HG03432 (cell line): ENCODE results near the gene FCMR.
"Not testable (repeated sequence)": the region's sequence is repeated elsewhere in the genome, so short reads cannot be mapped to it uniquely, and the experiment has no call there.

Experiments used
- ATAC-seq: cut with Tn5 transposase; IDR thresholded peaks from one replicate; pipeline ENCODE4 v1.9.1; 2021; ENCODE audit warnings: mild to moderate bottlenecking, moderate library complexity; ENCODE audit not compliant: unreplicated experiment

Gene FCMR

DNA sequence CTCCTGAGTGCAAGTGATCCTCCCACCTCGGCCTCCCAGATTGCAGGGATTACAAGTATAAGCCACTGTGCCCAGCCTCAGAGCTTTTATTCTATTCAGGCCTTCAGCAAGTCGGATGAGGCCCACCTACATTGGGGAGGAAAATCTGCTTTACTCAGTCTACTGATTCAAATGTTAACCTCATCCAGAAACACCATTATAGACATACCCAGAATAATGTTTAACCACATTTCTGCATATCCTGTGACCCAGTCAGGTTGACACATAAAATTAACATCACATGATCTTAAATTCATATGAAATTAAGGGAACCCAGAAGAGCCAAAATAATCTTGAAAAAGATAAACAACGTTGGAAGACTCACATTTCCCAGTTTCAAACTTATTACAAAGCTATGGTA is 41.4 kb downstream of the FCMR start:
- no peak for ATAC-seq

DNA sequence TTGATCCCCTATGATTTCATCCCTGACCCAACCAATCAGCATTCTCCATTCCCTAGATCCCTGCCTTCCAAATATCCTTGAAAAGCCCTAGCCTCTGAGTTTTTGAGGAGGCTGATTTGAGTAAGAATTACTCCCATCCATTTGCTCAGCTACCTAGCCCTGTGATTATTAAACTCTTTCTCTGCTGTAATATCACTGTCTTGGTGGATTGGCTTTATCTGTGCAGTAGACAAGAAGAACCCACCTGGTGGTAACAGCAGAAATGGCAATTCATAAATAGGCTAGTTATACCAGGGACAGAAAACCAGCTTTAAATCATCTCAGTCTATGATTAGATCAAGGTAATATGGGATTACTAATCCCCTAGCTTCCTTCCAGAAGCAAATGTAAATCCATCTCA is 43.3 kb downstream of the FCMR start:
- ATAC-seq: no peak

DNA sequence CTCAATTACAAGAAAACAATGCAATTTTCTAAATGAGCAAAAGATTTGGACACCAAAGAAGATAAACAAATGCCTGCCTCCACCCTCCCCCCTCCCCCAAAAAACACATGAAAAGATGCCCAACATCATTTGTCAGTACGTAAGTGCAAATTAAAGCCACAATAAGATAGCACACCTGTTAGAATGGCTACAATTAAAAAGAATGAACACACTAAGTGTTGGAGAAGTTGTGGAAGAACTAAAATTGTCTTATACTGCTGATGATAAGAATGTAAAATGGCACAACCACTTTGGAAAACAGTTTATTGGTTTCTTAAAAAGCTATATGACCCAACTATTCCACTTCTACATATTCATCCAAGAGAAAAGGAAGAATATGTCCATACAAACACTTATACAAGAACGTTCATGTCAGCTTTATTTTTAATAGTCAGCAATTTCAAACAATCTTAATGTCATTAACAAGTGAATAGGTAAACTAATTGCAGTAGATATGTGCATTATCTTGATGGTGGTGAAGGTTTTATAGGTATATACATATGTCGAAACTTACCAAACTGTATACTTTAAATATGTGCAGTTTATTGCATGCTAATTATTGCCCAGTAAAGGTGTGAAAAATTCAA is 45.9 kb downstream of the FCMR start:
- no peak for ATAC-seq

DNA sequence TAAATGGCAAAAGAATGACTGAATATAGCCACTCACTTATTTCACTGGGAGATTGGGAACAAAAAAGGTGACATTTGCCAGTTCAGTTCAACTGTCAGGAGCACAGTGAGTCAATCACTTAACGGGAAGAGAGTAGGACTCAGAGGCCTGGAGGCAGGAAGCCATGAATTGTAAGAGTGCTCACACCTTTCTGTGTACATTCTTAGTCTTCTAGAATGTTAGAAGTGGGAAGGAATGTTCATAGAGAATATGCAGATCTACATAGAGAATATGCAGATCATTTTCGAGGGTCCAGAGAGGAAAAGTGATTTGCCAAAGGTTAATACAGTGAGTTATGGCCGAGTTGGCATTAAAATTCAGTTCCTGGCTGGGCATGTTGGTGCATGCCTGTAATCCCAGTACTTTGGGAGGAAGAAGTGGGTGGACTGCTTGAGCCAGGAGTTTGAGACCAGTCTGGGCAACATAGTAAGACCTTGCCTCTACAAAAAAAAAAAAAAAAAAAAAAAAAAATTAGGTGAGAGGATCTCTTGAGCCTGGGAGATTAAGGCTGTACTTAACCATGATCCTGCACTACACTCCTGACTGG is 48.0 kb downstream of the FCMR start:
- no peak for ATAC-seq

DNA sequence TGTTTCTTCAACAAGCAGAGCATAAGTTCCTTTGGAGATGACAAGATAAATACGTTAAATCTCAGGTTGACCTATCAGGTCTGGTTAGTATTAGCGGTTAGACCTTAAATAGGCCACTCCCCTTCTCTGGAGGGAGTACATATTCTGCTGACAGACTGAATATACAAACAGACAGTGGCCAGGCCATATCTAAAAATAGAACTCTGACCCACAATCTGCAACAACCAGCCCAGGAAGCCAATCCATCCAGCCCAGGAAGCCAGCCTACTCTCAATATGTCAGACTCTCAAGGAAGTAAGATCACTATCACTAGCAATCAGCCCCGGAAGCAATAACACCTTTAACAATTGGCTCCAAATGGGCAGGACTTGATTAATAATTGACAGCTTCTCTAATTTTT is 49.6 kb downstream of the FCMR start:
- ATAC-seq: no peak

DNA sequence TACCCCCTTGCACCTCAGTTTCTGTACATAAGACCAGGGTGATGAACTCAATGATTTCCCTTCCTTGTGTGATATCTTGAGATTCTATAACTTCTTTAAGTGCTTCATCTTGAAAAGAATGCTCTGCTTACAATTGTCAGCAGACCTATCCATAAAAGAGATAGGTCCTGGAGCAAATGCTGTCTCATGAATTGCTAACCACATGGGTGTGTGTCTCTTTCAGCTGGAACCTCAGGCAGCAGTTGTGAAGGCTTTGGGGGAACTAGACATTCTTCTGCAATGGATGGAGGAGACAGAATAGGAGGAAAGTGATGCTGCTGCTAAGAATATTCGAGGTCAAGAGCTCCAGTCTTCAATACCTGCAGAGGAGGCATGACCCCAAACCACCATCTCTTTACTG is 53.5 kb downstream of the FCMR start:
- ATAC-seq: no peak

DNA sequence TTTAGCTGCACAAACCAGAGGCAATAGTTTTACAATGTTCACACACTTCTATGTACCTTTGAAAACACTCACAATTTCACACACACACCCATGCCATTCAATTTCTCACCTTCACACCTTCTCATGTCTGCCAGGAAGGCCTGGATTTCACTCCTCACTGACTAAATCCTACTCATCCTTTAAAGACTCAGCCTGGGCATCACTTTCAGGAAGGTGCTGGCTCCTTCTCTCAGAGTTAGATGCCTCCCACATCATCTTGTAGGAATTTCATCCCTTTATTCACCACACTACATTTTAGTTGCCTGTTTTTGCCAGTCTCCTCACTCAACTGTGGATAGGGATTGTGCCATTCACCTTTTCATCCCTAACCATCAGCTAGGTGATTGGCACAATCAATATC is 54.0 kb downstream of the FCMR start:
- no peak for ATAC-seq

DNA sequence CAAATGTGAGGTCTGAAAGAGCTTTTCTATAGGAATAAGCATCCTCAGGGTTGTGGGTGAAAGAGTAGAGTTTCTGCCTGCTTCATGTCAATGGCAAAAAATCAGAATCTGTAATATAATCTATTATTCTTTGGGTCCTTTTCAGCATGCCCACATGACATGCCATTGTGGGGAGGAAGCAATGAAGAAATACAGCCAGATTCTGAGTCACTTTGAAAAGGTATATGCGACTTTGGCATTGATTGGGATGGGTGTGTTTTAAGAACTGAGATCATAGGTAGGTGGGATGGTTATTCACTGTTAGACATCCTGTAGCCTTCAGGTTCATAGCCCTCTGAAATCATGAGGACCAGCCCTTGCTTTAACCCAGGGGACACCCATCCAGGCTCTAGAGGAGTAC is 54.5 kb downstream of the FCMR start:
- no peak for ATAC-seq

DNA sequence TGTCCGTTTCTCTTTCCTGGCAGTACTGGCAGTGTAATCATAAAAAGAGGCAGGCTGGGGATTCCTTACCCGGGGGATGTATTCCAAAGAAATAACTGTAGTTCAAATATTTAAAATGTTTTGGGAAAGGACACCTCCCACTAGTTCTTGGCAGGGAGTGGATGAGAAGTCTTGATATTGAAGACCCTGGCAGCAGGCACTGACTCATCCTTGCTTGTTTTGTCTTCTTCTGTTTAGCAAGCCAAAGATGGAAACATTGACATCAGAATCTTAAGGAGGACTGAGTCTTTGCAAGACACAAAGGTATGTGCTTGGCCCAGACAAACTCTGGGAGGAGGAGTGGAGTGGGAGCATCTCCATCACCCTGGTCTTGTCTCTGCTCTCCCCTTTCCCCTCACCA is 55.7 kb downstream of the FCMR start:
- no peak for ATAC-seq

DNA sequence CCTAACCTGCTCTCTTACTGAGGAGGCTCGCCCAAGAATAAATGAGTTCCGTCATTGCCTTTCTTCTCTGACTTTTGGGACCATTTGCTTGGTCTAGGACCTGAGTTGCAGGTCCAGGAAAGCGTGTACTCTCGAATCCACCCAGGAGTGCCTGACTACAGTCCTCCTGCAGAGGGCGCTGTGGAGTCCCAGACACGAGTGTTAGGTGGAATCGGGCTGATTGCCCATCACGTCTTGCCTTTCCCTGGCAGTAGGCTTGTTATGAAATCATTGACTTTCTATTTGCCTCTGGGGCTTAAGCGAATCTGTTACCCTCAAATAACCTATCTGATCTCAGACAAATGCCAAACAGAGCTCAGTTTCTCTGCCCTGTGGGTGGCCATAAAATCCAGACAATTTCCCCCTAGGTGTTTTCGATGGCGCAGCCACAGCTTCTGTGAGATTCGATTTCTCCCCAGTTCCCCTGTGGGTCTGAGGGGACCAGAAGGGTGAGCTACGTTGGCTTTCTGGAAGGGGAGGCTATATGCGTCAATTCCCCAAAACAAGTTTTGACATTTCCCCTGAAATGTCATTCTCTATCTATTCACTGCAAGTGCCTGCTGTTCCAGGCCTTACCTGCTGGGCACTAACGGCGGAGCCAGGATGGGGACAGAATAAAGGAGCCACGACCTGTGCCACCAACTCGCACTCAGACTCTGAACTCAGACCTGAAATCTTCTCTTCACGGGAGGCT is 56.6 kb downstream of the FCMR start, which contains the start of gene IL20:
Gene IL20, plus strand, starts transcription at position 685 of the 733 bp plus-strand sequence. CDS start 230 bp downstream, outside the sequence.
- no peak for ATAC-seq

DNA sequence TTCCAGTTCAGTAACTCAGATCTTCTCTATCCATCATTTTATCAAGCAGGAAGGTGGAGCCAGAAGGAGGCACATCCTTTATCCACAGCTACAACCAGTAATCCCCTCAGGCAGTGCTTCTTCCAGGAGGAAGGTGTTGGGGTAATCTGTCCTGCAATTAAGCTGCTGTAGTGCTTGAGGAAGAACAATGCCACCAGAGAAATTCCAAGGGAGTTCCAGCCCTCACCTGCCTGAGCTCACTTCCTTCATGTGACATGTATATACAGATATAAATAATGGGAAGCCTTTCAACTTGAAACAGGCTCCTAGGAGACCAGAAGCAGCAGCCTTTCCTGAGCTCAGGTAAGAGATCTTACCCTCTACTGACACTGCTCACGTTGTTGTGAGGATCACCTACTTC is 58.5 kb downstream of the FCMR start:
- ATAC-seq: no peak

DNA sequence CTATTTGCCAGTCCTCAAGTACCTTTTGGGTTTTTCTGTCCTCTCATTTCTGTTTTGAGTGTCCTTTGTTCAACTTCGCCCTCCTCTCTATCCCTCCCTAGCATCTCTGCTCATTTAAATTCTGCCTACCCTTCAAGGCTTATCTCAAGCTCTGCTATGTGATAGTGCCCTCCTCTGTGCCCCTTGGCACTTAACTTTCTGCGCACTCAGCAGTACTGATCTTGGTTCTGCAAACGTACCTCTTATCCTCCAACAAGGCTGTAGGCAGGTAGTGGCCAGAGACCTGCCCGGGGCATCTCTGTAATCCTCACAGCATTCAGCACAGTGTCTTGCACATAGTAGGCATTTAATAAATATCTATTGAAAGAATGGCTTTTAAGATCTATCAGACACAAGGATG is 61.6 kb downstream of the FCMR start:
- no peak for ATAC-seq

DNA sequence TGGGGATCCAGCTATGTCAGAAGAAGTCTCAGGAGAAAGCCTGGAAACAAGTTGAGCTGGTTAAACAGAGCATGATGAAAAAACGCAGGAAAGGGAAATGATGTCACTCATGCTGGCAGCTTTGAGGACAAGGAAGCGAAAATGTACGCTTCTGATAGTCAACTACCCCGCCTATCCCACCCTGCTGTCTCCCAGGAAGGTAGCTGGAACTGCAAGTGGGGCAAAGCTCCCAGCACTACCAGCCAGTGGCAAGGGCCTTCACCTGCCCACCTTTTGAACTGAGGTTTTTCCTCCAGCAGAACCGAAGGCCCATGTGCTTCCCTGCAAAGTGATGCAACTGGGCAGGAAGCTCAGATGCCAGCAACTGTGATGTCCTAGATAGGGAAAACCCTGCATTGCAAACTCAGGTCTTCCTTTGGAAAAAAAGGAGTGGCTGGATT is 62.6 kb downstream of the FCMR start:
- ATAC-seq: no peak

DNA sequence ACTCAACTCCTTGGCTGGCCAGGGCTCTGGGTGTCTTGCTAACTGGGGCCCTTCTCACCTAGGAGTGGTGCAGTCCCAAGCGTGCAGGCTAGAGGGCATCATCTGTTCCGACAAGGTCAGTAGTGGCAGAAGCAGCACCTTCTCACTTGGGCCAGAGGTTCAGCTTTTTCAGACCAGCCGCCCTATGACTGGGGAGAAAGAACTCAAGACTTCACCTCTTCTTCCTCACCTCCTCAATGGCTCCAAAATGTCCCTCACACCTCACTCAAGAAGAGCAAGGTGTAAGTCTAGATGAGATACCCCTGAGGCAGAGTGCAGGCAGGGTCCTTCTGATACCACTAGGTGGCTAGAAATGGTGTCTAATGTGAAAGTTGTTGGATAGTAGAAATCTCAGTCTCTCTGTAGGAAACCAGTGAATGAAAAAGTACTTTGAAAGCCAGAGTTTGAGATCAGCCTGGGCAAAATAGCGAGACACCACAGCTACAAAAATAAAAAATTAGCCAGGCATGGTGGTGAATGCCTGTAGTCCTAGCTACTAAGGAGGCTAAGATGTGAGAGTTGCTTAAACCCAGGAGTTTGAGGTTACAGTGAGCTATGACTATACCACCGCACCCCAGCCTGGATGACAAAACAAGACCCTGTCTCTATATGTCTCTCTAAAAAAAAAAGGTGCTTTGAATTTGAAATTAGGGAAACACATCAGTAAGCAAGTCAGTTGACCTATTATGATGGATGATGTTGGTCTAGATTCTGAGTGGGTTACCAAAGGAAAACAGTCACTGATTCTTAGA is 64.9 kb downstream of the FCMR start:
- ATAC-seq: no peak

DNA sequence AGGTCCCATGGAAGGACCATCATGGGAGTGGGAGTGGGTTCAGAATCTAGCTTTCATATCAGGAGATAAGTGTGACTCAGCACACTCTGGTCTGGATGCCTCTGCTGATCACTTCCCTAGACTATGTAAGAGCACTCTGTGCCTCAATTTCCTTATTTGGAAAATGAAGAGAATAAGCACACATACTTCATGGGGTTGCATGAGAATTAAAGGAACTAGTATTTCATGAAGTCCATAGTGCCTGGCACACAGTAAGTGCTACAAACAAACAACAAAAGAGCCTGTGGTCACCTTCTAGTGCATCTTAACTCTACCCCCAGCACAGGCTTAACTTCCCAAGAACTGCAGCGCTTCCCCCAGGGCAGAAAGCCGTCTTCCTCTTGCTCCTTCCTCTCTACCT is 65.9 kb downstream of the FCMR start:
- no peak for ATAC-seq

DNA sequence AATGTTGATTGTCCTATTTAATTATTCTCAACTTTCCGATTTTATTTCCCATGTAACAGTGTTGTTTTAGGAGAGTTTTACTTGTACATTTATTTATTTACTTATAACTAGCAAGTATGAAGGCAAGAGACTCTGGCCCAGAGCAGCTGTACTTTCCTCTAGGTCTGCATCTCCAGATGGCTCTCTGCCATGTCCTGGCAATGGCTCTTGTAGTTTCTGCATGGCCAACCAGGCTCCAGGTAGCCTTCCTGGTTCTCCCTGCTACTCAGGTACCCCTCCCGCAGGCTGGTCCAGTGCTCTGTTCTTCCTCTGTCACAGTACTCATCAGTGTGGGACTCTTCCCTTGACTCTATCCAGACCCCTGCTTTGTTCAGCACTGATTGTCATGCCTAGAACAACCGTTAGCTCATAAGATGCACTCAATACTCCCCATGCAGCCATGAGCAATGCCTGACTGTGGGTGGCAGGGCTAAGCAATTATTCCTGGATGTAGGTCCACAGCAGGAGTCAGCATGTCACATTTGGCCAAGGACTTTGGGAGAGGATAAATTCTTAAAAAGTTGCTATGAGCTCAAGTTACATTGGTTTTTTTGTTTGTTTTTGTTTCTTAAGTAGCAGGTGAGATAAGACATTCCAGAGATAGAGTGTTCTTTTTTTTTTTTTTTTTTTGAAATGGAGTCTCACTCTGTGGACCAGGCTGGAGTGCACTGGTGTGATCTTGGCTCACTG is 67.2 kb downstream of the FCMR start:
- ATAC-seq: no peak

DNA sequence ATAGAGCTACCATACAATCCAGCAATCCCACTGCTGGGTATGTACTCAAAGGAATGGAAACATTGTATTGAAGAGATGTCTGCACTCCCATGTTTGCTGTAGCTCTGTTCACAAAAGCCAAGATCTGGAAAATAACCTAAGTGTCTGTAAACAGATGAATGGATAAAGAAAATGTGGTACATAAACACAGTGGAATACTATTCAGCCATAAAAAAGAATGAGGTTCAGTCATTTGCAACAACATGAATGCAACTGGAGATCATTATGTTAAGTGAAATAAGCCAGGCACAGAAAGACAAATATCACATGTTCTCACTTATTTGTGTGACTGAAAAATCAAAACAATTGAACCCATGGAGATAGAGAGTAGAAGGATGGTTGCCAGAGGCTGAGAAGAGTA is 68.0 kb downstream of the FCMR start:
- ATAC-seq: not testable (repeated sequence)
